Endodermal cell (in vitro differentiated cells): Measurements from ENCODE around the gene OGFOD1. TPM values are rescaled to one million over a fixed set of nuclear protein-coding genes. Genes with fewer than 3 reads are reported as not detected.

Source experiments
- DNase-seq: peaks from one replicate; pipeline ENCODE4 v3.0.0-alpha.2; 2017
- H3K27ac ChIP-seq: 2 replicates; pipeline ENCODE4 v1.5.1; 2013; ENCODE audit warnings: mild to moderate bottlenecking, low read depth, low read length, moderate library complexity
- H3K27me3 ChIP-seq: 2 replicates; pipeline ENCODE4 v1.6.1; 2013; ENCODE audit warnings: mild to moderate bottlenecking, low read length, moderate library complexity; ENCODE audit not compliant: insufficient read depth, control insufficient read depth, poor library complexity, severe bottlenecking
- H3K36me3 ChIP-seq: 2 replicates; pipeline ENCODE4 v1.7.0; 2013; ENCODE audit warnings: mild to moderate bottlenecking, low read length, moderate library complexity; ENCODE audit not compliant: control insufficient read depth, insufficient read depth
- H3K4me1 ChIP-seq: one replicate; pipeline ENCODE4 v1.7.0; 2013; ENCODE audit warnings: low read length; ENCODE audit not compliant: control insufficient read depth, insufficient read depth
- H3K4me3 ChIP-seq: 2 replicates; pipeline ENCODE4 v1.5.1; 2013; ENCODE audit warnings: mild to moderate bottlenecking, low read length, moderate library complexity
- H3K9ac ChIP-seq: 2 replicates; pipeline ENCODE4 v1.6.1; 2013; ENCODE audit warnings: mild to moderate bottlenecking, low read length, moderate library complexity; ENCODE audit not compliant: poor library complexity, severe bottlenecking; ENCODE audit errors: extremely low read depth
- H3K9me3 ChIP-seq: 2 replicates; pipeline ENCODE4 v1.6.1; 2013; ENCODE audit warnings: mild to moderate bottlenecking, low read length, moderate library complexity; ENCODE audit not compliant: control insufficient read depth
- H3K27ac Mint-ChIP-seq: 2 replicates; pipeline ENCODE4 v1.8.0; 2020; ENCODE audit warnings: mixed read lengths
- H3K27me3 Mint-ChIP-seq: 2 replicates; pipeline ENCODE4 v1.8.0; 2021; ENCODE audit warnings: mild to moderate bottlenecking, mixed read lengths; ENCODE audit not compliant: insufficient read depth
- H3K36me3 Mint-ChIP-seq: 2 replicates; pipeline ENCODE4 v1.8.0; 2020; ENCODE audit warnings: low read depth, mixed read lengths
- H3K4me1 Mint-ChIP-seq: 2 replicates; pipeline ENCODE4 v1.8.0; 2020; ENCODE audit warnings: mixed read lengths
- H3K4me3 Mint-ChIP-seq: 2 replicates; pipeline ENCODE4 v1.8.0; 2020; ENCODE audit warnings: mild to moderate bottlenecking, moderate library complexity, mixed read lengths
- H3K9me3 Mint-ChIP-seq: 2 replicates; pipeline ENCODE4 v1.8.0; 2020; ENCODE audit warnings: mild to moderate bottlenecking, mixed read lengths
- WGBS, 2 experiments: methylation state at CpG; one replicate each; pipeline versions ENCODE4 v1.1.5 to v1.1.7; 2013; ENCODE audit warnings: missing lambda C conversion rate in 2 of 2, mixed read lengths in 1 of 2; ENCODE audit not compliant: insufficient coverage in 1 of 2, insufficient read length in 1 of 2; 5-methylcytosine and 5-hydroxymethylcytosine counted together
- total RNA-seq, 2 donors: library from RNA; stranded (reverse); fragmentation: NEBNext Ultra II Directional in 1 of 2; extraction: Animal tissue kit (Norgen Biotek cat#: 25700) in 1 of 2; gene quantifications; 2 replicates in 1 of 2; 3 replicates in 1 of 2; pipeline ENCODE4 v1.2.1, GENCODE V29; 2021
- TF ChIP-seq, protein P1 (sequence below): fragments of 200-600 bp; sonication (generic); conservative IDR thresholded peaks from 2 replicates; pipeline ENCODE4 v1.5.0; 2021; ENCODE audit warnings: antibody characterized with exemption, mild to moderate bottlenecking

Gene OGFOD1
- total RNA-seq, 2 donors from 2014 or later = 54.3 to 55.1 TPM

GRCh38 chr16:56478281-56479049, 27.1 kb downstream of the OGFOD1 start:
- Mint-ChIP-seq H3K9me3 (no peaks in the 10 kb centered on the region), H3K4me1 (peaks cover 21% of the 10 kb centered on the region), H3K27me3 (no peaks in the 10 kb centered on the region), H3K27ac (no peak overlapping the region), H3K36me3 (peaks cover 48% of the 10 kb centered on the region), H3K4me3 (no peak overlapping the region)
- Histone ChIP-seq H3K4me3 (no peak overlapping the region), H3K9ac (no peak overlapping the region), H3K27me3 (no peaks in the 10 kb centered on the region), H3K9me3 (no peaks in the 10 kb centered on the region), H3K27ac (no peak overlapping the region), H3K36me3 (peaks cover 68% of the 10 kb centered on the region), H3K4me1 (peaks cover 2% of the 10 kb centered on the region)
- TF ChIP-seq, protein P1, sequence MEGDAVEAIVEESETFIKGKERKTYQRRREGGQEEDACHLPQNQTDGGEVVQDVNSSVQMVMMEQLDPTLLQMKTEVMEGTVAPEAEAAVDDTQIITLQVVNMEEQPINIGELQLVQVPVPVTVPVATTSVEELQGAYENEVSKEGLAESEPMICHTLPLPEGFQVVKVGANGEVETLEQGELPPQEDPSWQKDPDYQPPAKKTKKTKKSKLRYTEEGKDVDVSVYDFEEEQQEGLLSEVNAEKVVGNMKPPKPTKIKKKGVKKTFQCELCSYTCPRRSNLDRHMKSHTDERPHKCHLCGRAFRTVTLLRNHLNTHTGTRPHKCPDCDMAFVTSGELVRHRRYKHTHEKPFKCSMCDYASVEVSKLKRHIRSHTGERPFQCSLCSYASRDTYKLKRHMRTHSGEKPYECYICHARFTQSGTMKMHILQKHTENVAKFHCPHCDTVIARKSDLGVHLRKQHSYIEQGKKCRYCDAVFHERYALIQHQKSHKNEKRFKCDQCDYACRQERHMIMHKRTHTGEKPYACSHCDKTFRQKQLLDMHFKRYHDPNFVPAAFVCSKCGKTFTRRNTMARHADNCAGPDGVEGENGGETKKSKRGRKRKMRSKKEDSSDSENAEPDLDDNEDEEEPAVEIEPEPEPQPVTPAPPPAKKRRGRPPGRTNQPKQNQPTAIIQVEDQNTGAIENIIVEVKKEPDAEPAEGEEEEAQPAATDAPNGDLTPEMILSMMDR = no peak
- no peak for DNase-seq
- 93 to 100% methylated on average over 1 to 2 of the region's 2 CpGs for WGBS, 2 experiments

- Mint-ChIP-seq H3K27ac (no peak overlapping the region), H3K36me3 (peaks cover 49% of the 10 kb centered on the region), H3K27me3 (no peaks in the 10 kb centered on the region), H3K9me3 (no peaks in the 10 kb centered on the region), H3K4me1 (peaks cover 21% of the 10 kb centered on the region), H3K4me3 (no peak overlapping the region)
- H3K9ac ChIP-seq = no peak overlapping the region
- peaks cover 2% of the 10 kb centered on the region for H3K4me1 ChIP-seq
- peak; percentile 43 for DNase-seq
- no peak overlapping the region for H3K27ac ChIP-seq
- TF ChIP-seq, protein P1 = no peak
- no peak overlapping the region for H3K4me3 ChIP-seq
- no peaks in the 10 kb centered on the region for H3K9me3 ChIP-seq
- H3K27me3 ChIP-seq = no peaks in the 10 kb centered on the region
- 91 to 100% methylated on average over 1 of the region's 2 CpGs for WGBS, 2 experiments
- peaks cover 66% of the 10 kb centered on the region for H3K36me3 ChIP-seq
These were observed 28.1 kb downstream of the OGFOD1 start for GRCh38 chr16:56479469-56479868.

DNA sequence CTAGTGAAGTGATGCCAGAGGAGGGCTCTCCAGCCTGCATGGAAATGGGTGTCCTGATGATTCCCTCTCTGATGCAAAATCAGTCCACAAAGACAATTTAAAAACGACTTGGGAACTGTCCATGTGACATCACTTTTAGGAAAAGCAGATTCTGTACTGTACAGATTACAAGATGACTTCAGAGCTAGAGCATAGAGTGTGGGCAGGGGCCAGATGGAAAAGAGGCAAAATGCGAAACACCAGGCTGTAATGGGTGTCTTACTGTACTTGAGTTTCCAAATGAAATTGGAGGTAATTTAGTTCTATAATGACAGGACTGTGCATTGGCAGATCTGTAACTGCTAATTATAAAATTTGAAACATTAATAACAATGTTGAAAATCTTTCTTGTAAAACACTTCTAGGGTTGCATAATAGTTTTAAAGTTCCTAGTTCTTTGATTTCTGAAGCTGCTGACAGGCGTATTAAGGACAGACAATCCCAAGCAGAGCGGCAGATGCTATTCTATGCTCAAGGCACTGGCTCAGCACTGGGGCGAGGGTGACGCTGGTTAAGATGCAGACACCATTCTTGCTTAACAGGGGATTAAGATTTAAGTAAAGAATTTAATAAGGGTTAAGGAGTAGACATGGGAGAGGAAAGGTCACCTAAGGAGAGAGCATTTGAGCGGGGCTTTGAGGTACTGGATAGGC, 29.6 kb downstream of the OGFOD1 start:
- WGBS, 2 experiments = 87 to 89% methylated on average over 5 to 7 of the region's 7 CpGs
- H3K4me1 ChIP-seq = peaks cover 2% of the 10 kb centered on the region
- no peak overlapping the region for H3K4me3 ChIP-seq
- no peaks in the 10 kb centered on the region for H3K9me3 Mint-ChIP-seq
- DNase-seq = no peak
- no peak overlapping the region for H3K27ac Mint-ChIP-seq
- no peak overlapping the region for H3K9ac ChIP-seq
- peaks cover 8% of the 10 kb centered on the region for H3K4me1 Mint-ChIP-seq
- no peaks in the 10 kb centered on the region for H3K9me3 ChIP-seq
- no peak overlapping the region for H3K27ac ChIP-seq
- H3K27me3 Mint-ChIP-seq = no peaks in the 10 kb centered on the region
- no peak overlapping the region for H3K4me3 Mint-ChIP-seq
- TF ChIP-seq, protein P1 = no peak
- H3K36me3 Mint-ChIP-seq = peaks cover 51% of the 10 kb centered on the region
- H3K27me3 ChIP-seq = no peaks in the 10 kb centered on the region
- H3K36me3 ChIP-seq = peaks cover 69% of the 10 kb centered on the region
